ACC112 (cell line): Measurements from ENCODE around the gene PARD3B.

ENCODE experiments used
- H2AFZ ChIP-seq: fragments of 200-600 bp; sonication (generic); one replicate; pipeline ENCODE4 v1.6.0; 2017; ENCODE audit warnings: antibody characterized with exemption, low read length; ENCODE audit not compliant: unreplicated experiment
- H3K27ac ChIP-seq: fragments of 200-600 bp; sonication (generic); 2 replicates; pipeline ENCODE4 v1.5.1; 2014; ENCODE audit warnings: low read depth, mild to moderate bottlenecking, antibody characterized with exemption, low read length, moderate library complexity
- H3K27me3 ChIP-seq: fragments of 200-600 bp; sonication (generic); 2 replicates; pipeline ENCODE4 v1.6.1; 2014; ENCODE audit warnings: mild to moderate bottlenecking, antibody characterized with exemption, low read length, moderate library complexity, mixed read lengths; ENCODE audit not compliant: insufficient read depth
- H3K36me3 ChIP-seq: fragments of 200-600 bp; sonication (generic); 2 replicates; pipeline ENCODE4 v1.6.1; 2016; ENCODE audit warnings: mild to moderate bottlenecking, antibody characterized with exemption, low read length, moderate library complexity, mixed read lengths; ENCODE audit not compliant: insufficient read depth
- H3K4me1 ChIP-seq: fragments of 200-600 bp; sonication (generic); one replicate; pipeline ENCODE4 v1.6.1; 2016; ENCODE audit warnings: low read length, mixed read lengths; ENCODE audit not compliant: insufficient read depth, unreplicated experiment, control insufficient read depth
- H3K4me3 ChIP-seq: fragments of 200-600 bp; sonication (generic); 2 replicates; pipeline ENCODE4 v1.5.1; 2014; ENCODE audit warnings: mild to moderate bottlenecking, low read depth, low read length
- H3K79me2 ChIP-seq: fragments of 200-600 bp; sonication (generic); one replicate; pipeline ENCODE4 v1.6.0; 2016; ENCODE audit warnings: low read length; ENCODE audit not compliant: control insufficient read depth, unreplicated experiment, insufficient read depth

The PARD3B gene

DNA sequence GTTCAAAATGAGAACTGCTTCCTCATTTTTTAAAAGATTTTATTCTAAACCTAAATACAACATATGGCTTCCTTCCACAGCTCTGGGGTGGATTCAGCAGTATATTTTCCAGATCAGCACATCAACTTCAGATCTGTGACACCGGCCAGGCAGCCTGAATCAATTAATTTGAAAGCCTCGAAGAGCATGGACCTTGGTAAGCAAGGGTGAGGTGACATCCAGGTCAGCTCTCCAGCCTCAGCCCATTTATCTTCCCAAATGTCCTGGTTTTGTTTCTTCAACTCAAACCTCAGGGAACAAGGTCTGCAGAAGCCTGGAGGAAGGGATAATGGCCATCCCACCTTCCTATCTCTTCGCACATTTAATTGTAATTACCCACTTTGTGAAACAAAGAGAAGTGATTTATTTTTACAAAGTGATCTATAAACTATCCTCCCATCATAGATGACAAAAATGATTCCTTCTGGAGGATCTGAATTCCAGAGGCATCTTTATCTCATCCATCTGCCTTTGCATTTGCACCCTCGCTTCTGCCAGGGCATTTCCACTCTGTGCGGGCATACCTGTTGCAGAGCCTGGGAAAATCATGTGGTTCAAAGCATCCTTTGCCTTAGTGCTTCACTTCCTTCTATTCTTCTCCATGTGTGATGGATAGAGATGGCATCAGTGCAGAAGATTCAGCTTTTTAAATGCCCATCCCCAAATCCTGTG, 648.0 kb downstream of the PARD3B start:
- Histone ChIP-seq H3K4me3 (no peak overlapping the region), H2AFZ (no peak overlapping the region), H3K27ac (no peak overlapping the region), H3K79me2 (no peaks in the 10 kb centered on the region), H3K4me1 (peaks cover 15% of the 10 kb centered on the region), H3K36me3 (no peaks in the 10 kb centered on the region), H3K27me3 (no peaks in the 10 kb centered on the region)

DNA sequence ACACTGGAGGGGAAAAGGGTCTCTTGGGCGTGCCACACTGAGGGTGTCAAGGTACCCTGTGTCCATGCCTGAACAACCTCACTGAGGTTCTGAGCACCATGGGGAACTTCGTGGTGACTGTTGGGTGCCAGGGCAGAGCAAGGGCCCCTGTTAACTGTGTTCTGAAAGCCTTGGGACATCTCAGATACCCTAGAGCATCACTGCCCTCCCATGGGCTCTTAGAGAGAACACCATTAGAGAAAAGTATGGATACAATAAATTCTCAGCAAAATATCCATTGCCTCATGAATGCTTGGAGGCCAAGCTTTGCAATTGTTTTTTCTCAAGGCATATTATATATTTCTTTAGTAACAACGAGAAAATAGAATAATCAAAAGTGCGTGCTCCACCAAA, 648.6 kb downstream of the PARD3B start:
- Histone ChIP-seq H3K27me3 (no peaks in the 10 kb centered on the region), H3K36me3 (no peaks in the 10 kb centered on the region), H3K4me3 (no peak overlapping the region), H3K79me2 (no peaks in the 10 kb centered on the region), H3K27ac (no peak overlapping the region), H3K4me1 (peaks cover 13% of the 10 kb centered on the region), H2AFZ (no peak overlapping the region)

DNA sequence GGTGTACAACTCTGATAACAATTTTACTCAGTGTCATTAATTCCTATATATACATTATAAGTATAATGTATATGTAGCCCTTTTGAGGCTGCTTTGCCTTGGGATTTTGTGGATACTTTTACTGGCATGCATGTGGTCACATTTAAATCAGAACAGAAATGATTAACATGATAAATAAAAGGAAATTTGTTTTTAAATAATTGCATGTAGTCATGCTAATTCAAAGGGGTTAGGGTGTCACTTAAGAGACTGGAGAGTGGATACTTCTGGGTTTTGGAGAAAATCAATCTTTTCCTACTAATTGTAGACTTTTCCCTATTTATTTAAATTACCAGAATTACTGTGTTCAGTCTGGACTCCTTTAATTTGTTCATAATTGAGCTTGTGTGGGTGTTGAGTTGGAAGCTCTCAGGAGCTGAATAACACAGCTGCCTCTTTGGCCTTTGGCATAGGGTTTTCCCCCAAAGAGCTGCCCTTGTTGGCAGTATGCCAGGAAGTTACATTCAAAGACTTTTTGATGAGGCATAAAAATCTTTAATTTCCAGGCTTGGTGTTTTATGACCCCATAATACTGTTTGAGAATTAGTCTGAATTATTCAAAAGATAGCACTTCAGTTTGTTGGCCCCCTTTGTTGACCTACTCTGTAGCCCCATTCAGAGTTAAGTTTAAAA, 652.3 kb downstream of the PARD3B start:
- Histone ChIP-seq H3K27ac (peak overlapping the region; percentile 76), H3K4me3 (peak overlapping the region; percentile 10), H3K79me2 (no peaks in the 10 kb centered on the region), H2AFZ (peak overlapping the region; percentile 19), H3K4me1 (peaks cover 13% of the 10 kb centered on the region), H3K36me3 (no peaks in the 10 kb centered on the region), H3K27me3 (no peaks in the 10 kb centered on the region)

DNA sequence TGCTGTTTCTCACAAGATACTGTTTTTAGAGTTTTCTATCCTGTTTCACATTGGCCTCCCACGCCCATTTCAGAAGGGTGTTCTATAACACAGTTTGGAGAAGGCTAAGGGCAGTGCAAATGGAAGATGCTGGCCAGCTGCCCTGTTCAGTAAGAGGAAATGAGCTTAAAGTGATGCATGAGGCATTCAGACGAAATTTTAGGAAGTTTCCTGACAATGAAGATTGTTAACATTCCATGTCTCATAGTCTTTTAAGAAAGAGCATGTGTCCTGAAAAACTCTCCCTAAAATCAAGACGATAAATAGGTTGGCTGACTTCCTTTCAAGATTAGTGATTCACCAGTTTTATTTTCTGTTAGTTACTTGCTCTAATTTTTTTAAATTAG, 652.9 kb downstream of the PARD3B start:
- Histone ChIP-seq H3K27ac (peak overlapping the region; percentile 76), H3K4me1 (peaks cover 13% of the 10 kb centered on the region), H3K4me3 (peak overlapping the region; percentile 10), H3K27me3 (no peaks in the 10 kb centered on the region), H3K36me3 (no peaks in the 10 kb centered on the region), H2AFZ (peak overlapping the region; percentile 19), H3K79me2 (no peaks in the 10 kb centered on the region)

DNA sequence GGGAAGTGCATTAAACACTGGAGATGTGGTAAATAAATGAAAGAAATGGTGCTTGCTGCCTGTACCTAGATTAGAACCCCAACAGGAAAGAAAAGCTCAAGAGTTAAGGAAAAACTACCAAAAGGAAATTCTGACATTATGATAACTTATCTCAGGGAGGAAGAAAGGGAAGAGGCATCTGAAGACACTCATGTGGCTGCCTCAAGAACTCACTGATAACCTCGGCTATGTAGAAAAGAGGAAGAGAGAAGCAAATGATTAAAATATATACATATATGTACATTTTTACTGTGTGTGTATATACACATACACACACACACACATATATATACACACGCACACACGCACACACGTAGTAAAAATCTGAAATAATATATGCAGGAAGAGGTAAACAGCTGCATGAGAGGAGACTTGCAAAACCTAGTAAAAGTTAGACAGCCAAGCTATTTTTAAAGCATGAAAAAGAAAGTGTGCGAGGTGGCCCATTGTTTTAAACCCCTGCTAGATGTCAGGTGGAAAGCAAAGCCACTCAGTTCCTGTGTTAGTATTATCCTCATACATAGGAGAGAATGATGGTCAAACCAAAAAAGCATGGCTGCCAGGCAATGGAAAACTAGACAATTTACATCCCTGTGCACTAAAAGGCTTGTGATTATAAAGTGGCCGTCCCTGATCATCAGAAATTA, 654.0 kb downstream of the PARD3B start:
- H3K79me2 ChIP-seq = no peaks in the 10 kb centered on the region
- H3K4me1 ChIP-seq = peaks cover 13% of the 10 kb centered on the region
- H3K36me3 ChIP-seq = no peaks in the 10 kb centered on the region
- no peak overlapping the region for H2AFZ ChIP-seq
- H3K4me3 ChIP-seq = no peak overlapping the region
- H3K27me3 ChIP-seq = no peaks in the 10 kb centered on the region
- no peak overlapping the region for H3K27ac ChIP-seq

DNA sequence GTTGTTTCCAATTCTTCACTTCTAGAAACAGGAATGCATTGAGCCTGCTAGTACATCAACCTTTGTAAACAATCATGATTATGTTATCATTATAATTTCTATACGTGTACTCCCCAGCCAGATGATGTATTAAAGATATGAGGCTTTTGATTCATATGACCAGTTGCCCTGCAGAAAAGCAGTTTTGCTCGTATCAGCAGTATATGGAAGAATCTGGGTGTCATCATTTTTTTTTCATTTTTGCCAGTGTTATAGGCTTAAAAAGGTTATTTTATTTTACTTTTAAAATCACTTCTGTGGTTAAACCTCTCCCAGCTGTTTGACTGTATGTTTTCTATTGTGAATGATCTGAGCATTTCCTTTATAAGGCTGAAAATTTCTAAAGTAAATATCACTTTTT, 665.2 kb downstream of the PARD3B start:
- Histone ChIP-seq H3K4me1 (no peaks in the 10 kb centered on the region), H2AFZ (no peak overlapping the region), H3K36me3 (no peaks in the 10 kb centered on the region), H3K4me3 (no peak overlapping the region), H3K27me3 (no peaks in the 10 kb centered on the region), H3K27ac (no peak overlapping the region), H3K79me2 (no peaks in the 10 kb centered on the region)

DNA sequence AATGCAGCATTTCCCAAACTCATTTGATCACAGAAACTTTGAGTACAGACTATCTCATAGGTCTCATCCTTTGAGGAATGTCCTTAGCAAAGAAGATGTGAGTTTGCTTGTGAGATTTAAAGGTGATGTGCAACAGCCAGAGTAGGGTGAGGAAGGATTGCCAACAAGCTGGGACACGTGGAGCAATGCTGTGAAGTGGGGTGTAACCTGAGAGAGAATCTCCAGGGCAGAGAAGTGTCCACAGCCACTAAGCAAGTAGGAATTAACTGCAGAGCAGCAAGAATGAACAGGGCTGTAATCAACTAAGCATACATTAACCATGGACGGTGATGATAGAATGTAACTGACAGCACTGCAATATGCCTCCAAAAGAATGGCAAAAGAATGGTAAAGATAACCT, 667.1 kb downstream of the PARD3B start:
- H3K27me3 ChIP-seq = no peaks in the 10 kb centered on the region
- no peaks in the 10 kb centered on the region for H3K79me2 ChIP-seq
- H3K27ac ChIP-seq = no peak overlapping the region
- no peaks in the 10 kb centered on the region for H3K4me1 ChIP-seq
- H2AFZ ChIP-seq = no peak overlapping the region
- no peak overlapping the region for H3K4me3 ChIP-seq
- no peaks in the 10 kb centered on the region for H3K36me3 ChIP-seq

DNA sequence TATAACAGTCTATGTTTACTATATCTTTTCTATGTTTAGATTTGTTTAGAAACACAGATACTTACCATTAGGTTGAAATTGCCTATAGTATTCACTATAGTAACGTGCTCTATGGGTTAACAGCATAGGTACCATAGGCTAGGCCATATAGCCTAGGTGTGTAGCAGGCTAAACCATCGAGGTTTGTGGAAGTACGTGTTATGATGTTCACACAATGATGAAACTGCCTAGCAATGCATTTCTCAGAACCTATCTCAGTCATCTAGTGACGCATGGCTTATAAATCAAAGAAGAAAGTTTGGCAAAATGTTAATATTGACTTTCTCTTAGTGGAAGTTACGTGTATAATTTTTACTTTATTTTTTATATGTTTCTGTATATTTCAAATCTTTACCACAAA, 670.8 kb downstream of the PARD3B start:
- Histone ChIP-seq H3K4me1 (peaks cover 4% of the 10 kb centered on the region), H3K4me3 (no peak overlapping the region), H3K27ac (no peak overlapping the region), H3K36me3 (no peaks in the 10 kb centered on the region), H3K79me2 (no peaks in the 10 kb centered on the region), H2AFZ (no peak overlapping the region), H3K27me3 (no peaks in the 10 kb centered on the region)

DNA sequence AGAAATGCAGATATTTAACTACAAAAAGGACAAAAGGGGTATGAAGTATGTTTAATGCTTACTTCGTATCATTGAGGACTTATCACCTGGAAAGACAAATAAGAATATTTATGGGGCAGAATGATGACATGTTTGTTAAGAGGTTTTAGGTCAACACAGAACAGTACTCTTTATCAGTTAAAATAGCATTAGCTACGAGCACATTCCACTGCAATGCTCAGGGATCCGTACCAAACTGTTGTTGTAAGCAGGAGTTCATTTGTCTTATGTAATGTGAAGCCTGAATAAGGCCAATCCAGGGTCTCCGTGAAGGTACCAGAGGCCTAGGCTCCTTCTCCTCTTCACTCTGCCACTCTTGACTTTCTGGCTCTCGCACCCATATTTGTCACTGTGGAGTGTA, 671.3 kb downstream of the PARD3B start:
- no peak overlapping the region for H2AFZ ChIP-seq
- H3K79me2 ChIP-seq = no peaks in the 10 kb centered on the region
- H3K27me3 ChIP-seq = no peaks in the 10 kb centered on the region
- no peak overlapping the region for H3K27ac ChIP-seq
- no peaks in the 10 kb centered on the region for H3K36me3 ChIP-seq
- no peak overlapping the region for H3K4me3 ChIP-seq
- H3K4me1 ChIP-seq = peaks cover 4% of the 10 kb centered on the region

DNA sequence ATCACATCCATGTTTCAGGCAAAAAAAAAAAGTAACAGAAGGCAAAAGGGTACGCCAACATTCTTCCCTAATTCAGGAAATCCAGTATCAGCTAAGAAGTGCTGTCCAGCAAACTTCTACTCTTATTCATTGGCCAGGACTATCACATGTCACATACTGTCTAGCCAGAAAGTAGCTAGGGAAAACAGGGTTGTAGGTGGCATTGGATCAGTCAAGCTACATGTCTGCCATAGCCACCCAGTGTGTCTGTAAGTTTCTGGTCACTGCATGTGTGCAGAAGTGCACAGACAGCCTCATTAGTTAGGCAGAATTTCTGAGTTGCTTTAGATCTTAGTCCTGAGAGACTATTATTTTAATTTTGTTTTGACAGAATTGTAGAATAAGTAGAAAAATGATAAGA, 671.7 kb downstream of the PARD3B start:
- no peaks in the 10 kb centered on the region for H3K27me3 ChIP-seq
- no peaks in the 10 kb centered on the region for H3K79me2 ChIP-seq
- no peaks in the 10 kb centered on the region for H3K36me3 ChIP-seq
- no peak overlapping the region for H3K4me3 ChIP-seq
- H3K27ac ChIP-seq = no peak overlapping the region
- peaks cover 4% of the 10 kb centered on the region for H3K4me1 ChIP-seq
- H2AFZ ChIP-seq = no peak overlapping the region

DNA sequence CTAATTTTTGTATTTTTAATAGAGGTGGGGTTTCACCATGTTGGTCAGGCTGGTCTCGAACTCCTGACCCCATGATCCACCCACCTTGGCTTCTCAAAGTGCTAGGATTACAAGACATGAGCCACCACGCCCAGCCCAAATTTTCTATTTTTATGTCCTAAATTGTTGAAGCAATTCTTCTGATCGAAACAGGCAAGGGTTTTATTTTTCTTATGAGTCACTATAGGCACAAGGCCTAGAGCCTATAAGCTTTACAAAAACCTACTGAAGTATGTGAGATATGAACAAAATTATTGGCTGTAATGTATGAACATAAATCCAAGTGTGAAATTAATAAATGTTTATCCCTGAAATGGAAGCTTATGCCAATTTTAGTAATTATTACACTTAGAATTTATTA, 672.8 kb downstream of the PARD3B start:
- no peaks in the 10 kb centered on the region for H3K27me3 ChIP-seq
- H3K4me3 ChIP-seq = no peak overlapping the region
- peaks cover 4% of the 10 kb centered on the region for H3K4me1 ChIP-seq

More for the DNA sequence above, 672.8 kb downstream of the PARD3B start:
- no peaks in the 10 kb centered on the region for H3K79me2 ChIP-seq
- no peak overlapping the region for H2AFZ ChIP-seq
- no peak overlapping the region for H3K27ac ChIP-seq
- H3K36me3 ChIP-seq = no peaks in the 10 kb centered on the region
